ENCODE data around the gene ATN1.

Gene ATN1

DNA sequence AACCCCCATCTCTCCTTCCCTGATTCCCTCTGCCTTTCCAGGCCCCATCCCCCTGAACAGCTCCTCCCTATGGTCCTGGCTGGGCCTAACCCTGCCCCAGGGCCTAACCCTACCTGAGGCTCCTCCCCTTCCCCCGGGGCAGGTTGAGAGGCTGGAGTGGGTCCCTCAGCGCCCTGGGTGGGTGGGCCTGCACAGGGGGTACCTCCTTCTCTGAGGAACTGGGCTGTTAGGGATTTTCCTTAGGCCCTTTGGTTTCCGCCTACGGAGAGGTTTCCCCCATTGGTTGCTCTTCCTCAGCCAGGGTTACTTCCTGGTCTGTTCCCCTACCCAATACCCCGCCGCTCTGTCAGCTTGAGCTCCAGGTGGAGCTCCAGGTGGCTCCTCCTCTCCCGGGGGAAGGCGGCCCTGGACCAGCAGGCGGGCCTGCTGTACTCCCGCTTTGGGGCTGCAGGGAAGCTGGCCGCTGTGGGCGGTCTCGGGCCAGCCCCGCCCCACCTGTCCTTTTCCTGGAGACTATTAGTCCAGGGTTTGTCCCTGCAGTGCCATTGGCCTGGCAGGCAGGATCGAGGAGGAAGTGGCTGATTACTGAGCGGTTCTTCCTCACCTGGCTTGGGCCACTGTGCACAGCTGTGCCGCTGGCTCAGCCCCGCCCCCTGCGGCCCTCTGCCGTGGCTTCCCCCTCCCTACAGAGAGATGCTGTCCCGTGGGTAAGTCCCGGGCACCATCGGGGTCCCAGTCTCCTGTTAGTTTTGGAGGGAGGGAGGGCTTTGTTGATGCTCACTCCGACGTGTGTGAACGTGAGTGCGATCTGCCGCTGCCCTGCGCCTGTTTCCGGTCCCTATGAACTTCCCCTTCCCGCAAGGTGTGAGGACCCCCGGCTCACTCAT, 18.5 kb downstream of the ATN1 start:
- H3K27ac ChIP-seq, result no peak overlapping the region
- H3K4me3 ChIP-seq (ENCODE audit: low read depth, low read length), result no peak overlapping the region
- in situ Hi-C loops (cut with HindIII; ENCODE audit: low pct_ligation_motif_present, low sequenced_read_pairs), result no loop called here
- no peaks in the 10 kb centered on the region for H3K27me3 ChIP-seq (replicated peaks)
- TF ChIP-seq, protein P1, sequence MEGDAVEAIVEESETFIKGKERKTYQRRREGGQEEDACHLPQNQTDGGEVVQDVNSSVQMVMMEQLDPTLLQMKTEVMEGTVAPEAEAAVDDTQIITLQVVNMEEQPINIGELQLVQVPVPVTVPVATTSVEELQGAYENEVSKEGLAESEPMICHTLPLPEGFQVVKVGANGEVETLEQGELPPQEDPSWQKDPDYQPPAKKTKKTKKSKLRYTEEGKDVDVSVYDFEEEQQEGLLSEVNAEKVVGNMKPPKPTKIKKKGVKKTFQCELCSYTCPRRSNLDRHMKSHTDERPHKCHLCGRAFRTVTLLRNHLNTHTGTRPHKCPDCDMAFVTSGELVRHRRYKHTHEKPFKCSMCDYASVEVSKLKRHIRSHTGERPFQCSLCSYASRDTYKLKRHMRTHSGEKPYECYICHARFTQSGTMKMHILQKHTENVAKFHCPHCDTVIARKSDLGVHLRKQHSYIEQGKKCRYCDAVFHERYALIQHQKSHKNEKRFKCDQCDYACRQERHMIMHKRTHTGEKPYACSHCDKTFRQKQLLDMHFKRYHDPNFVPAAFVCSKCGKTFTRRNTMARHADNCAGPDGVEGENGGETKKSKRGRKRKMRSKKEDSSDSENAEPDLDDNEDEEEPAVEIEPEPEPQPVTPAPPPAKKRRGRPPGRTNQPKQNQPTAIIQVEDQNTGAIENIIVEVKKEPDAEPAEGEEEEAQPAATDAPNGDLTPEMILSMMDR (IDR thresholded peaks at IDR 0.05; ENCODE audit: low read depth, low read length, missing control alignments), result no peak
- H3K36me3 ChIP-seq (replicated peaks), result peaks cover 2% of the 10 kb centered on the region
- no peak for DNase-seq

DNA sequence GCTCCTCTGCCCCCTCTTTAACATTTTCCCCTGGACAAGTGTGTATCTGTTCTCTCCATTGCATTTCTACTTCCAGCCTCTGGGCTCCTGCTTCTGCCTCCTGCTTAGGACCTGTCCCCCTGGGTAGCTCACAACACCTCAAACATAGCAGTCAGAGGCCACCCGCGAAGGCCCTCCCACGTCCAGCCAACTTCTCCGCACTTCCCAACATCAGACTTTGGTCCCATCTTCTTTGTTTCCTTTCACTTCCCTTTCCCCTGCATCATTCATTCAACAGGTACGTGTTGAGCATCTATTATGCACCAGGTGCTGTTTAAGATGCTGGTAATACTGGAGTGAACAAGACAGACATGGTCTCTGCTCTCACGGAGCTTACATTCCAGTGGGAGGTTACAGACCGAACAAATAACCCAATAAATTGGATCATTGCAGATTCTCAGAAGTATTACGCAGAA, 19.2 kb downstream of the ATN1 start:
- Histone ChIP-seq H3K27me3 (replicated peaks) (no peaks in the 10 kb centered on the region), H3K4me3 (ENCODE audit: low read depth, low read length) (no peak overlapping the region), H3K36me3 (replicated peaks) (peaks cover 2% of the 10 kb centered on the region), H3K27ac (no peak overlapping the region)
- DNase-seq, result no peak
- in situ Hi-C loops (cut with HindIII; ENCODE audit: low pct_ligation_motif_present, low sequenced_read_pairs), result no loop called here
- TF ChIP-seq, protein P1 (IDR thresholded peaks at IDR 0.05; ENCODE audit: low read depth, low read length, missing control alignments), result no peak

DNA sequence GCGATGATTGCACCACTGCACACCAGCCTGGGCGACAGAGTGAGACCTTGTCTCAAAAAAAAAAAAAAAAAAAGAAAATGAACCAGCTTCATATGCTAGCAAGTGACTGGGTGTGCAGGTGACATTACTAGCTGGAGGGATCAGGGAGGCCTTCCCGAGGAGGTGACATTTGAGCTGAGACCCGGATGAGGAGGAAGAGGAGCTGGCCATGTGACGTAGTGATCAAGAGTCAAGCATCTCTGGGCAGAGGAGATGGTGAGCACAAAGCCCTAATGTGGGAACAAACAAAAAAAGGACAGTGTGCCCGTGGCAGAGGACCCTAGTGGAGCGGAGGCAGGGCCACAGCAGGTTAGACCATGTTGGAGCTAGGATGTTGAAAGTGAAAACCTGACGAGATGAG, 19.9 kb downstream of the ATN1 start:
- TF ChIP-seq, protein P1 (IDR thresholded peaks at IDR 0.05; ENCODE audit: low read depth, low read length, missing control alignments), result no peak
- no peak overlapping the region for H3K27ac ChIP-seq
- H3K27me3 ChIP-seq (replicated peaks), result no peaks in the 10 kb centered on the region
- no peak for DNase-seq
- no peak overlapping the region for H3K4me3 ChIP-seq (ENCODE audit: low read depth, low read length)
- in situ Hi-C loops (cut with HindIII; ENCODE audit: low pct_ligation_motif_present, low sequenced_read_pairs), result no loop called here
- H3K36me3 ChIP-seq (replicated peaks), result peaks cover 2% of the 10 kb centered on the region

DNA sequence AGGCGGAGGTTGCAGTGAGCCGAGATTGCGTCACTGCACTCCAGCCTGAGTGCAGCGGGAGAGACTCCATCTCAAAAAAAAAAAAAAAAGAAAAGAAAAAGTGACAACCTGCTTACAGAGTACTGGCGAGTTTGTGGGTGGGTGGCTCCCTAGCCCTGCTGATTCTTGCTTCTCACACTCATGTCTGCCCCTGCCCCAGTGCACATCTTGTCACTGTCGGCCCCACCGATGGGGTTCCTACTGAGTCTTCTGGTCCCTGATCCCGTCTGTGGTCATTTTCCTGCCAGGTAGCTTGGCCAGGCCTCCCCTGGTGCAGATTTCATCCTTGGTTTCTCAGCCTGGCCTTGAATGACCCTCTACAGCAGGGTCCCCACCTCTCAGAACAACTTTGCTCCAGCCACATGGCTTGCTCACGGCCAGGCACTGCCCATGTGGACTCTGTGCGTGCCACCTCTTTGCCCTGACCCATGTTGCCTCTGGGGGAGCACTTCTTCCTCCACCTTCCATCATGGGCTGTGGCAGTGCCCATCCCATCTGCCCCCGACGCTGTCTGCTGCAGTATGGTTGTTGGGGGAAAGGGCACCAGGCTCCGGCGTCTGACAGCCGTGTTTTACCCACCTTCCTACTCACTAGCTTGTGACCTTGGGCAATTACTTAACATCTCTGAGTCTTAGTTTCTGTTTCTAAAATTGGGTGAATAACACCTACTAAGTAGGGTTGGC, 21.3 kb downstream of the ATN1 start:
- H3K27ac ChIP-seq, result no peak overlapping the region
- in situ Hi-C loops (cut with HindIII; ENCODE audit: low pct_ligation_motif_present, low sequenced_read_pairs), result no loop called here
- DNase-seq, result no peak
- H3K4me3 ChIP-seq (ENCODE audit: low read depth, low read length), result no peak overlapping the region
- peaks cover 2% of the 10 kb centered on the region for H3K36me3 ChIP-seq (replicated peaks)
- TF ChIP-seq, protein P1 (IDR thresholded peaks at IDR 0.05; ENCODE audit: low read depth, low read length, missing control alignments), result peak; percentile 15
- no peaks in the 10 kb centered on the region for H3K27me3 ChIP-seq (replicated peaks)

DNA sequence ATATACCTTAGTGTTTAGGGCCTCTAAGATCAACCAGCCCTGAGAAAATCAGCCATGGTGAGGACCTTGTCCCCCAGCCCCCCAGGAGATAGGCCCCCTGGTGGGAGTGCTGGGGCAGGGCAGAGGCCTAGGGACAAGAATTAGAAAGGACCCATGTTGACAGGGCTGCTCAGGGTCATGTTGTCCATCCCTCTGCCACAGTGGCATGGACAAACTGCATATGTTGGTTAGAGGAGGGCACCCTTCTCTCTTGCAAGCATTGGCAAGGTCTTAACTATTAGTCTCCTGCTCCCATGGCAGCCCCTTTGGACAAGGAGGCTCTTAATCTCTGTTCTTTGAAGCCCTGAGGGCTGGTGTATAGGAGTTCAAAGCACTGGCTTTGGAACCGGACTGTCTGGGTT, 22.6 kb downstream of the ATN1 start:
- TF ChIP-seq, protein P1 (IDR thresholded peaks at IDR 0.05; ENCODE audit: low read depth, low read length, missing control alignments), result peak; percentile 57
- H3K36me3 ChIP-seq (replicated peaks), result peaks cover 2% of the 10 kb centered on the region
- DNase-seq, result no peak
- H3K27ac ChIP-seq, result no peak overlapping the region
- H3K4me3 ChIP-seq (ENCODE audit: low read depth, low read length), result no peak overlapping the region
- in situ Hi-C loops (cut with HindIII; ENCODE audit: low pct_ligation_motif_present, low sequenced_read_pairs), result no loop called here
- H3K27me3 ChIP-seq (replicated peaks), result no peaks in the 10 kb centered on the region

Data from brain microvascular endothelial cell (primary cell).